Testis (tissue), 3 donors: ENCODE measurements around the gene PRKAG2. TPM values are rescaled to one million over a fixed set of nuclear protein-coding genes. Genes with fewer than 3 reads are reported as not detected.

Source experiments
- DNase-seq: peaks from one replicate; pipeline ENCODE4 v3.0.0-alpha.2; 2019
- H3K27ac ChIP-seq, 2 donors: fragments of 200-600 bp; sonication (generic); one replicate each; pipeline ENCODE4 v1.5.1; 2019
- H3K27me3 ChIP-seq: fragments of 200-600 bp; sonication (generic); one replicate; pipeline ENCODE4 v1.5.1; 2019
- H3K36me3 ChIP-seq: fragments of 200-600 bp; sonication (generic); one replicate; pipeline ENCODE4 v1.5.1; 2017; ENCODE audit warnings: low read depth; ENCODE audit errors: missing control alignments
- H3K4me1 ChIP-seq: fragments of 200-600 bp; sonication (generic); one replicate; pipeline ENCODE4 v1.5.1; 2019
- H3K4me3 ChIP-seq, 2 donors: fragments of 200-600 bp; sonication (generic); one replicate each; pipeline ENCODE4 v1.5.1; 2017 to 2019
- H3K9me3 ChIP-seq: fragments of 200-600 bp; sonication (generic); one replicate; pipeline ENCODE4 v1.5.1; 2017
- POLR2A ChIP-seq: fragments of 450-650 bp; IDR thresholded peaks from one replicate; pipeline ENCODE4 v1.6.1; 2017; ENCODE audit warnings: antibody characterized with exemption, mild to moderate bottlenecking, moderate library complexity
- WGBS, 2 donors: methylation state at CpG; one replicate each; pipeline ENCODE4 v1.1.5; 2018; 5-methylcytosine and 5-hydroxymethylcytosine counted together
- intact Hi-C: fragments of 100-400 bp; cut with DNase I; formaldehyde crosslinking; loops from one replicate; pipeline ENCODE4 v1.15.1; 2023; ENCODE audit warnings: low total_unique reads
- polyA plus RNA-seq: library from polyadenylated mRNA; stranded (reverse); fragments of 350-450 nt; fragmentation: Illumina TruSeq; extraction: RNeasy Lipid Tissue Mini Kit (QIAGEN cat#74804); gene quantifications from one replicate; pipeline ENCODE4 v1.2.3, GENCODE V29; 2014; ENCODE audit warnings: low read depth, low replicate concordance; ENCODE audit not compliant: insufficient read depth
- total RNA-seq, 2 donors: library from RNA; depleted of rRNA; stranded (reverse); fragments of >200 nt; gene quantifications; one replicate each; pipeline ENCODE4 v1.2.3, GENCODE V29; 2016
- TF ChIP-seq, protein P1 (sequence below), 3 experiments: fragments of 450-650 bp in 2 of 3; fragments of 200-600 bp in 1 of 3; sonication (generic) in 1 of 3; IDR thresholded peaks; one replicate each; pipeline ENCODE4 v1.5.1; 2016 to 2019; ENCODE audit warnings: antibody characterized with exemption in 3 of 3, mild to moderate bottlenecking in 2 of 3, moderate library complexity in 1 of 3

The PRKAG2 gene
- total and polyA plus RNA-seq, 3 donors from 2014 or later = 27.9 to 28.7 (median 28.6) TPM

DNA sequence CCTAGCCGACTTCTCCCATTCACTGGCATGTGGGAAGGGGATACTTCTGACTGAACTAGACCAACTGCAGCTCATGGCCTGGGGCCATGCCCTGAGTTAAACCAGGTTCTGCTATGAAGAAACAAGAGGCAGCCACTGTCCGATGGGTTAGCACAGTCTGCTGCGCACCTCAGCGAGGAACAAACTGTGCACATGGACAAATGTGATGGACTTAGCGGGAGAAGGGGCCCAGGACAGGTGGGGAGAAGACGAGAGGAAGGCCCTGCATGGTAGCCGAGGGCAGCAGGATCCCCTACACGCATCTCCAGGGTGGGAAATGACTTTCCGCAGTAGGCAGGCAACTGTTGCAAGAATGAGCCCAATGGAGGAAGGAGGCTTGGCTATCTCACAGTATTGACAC is 115.0 kb downstream of the PRKAG2 start:
- no peak for DNase-seq
- no peaks in the 10 kb centered on the region for H3K4me1 ChIP-seq
- no peak for TF ChIP-seq POLR2A
- TF ChIP-seq, protein P1, sequence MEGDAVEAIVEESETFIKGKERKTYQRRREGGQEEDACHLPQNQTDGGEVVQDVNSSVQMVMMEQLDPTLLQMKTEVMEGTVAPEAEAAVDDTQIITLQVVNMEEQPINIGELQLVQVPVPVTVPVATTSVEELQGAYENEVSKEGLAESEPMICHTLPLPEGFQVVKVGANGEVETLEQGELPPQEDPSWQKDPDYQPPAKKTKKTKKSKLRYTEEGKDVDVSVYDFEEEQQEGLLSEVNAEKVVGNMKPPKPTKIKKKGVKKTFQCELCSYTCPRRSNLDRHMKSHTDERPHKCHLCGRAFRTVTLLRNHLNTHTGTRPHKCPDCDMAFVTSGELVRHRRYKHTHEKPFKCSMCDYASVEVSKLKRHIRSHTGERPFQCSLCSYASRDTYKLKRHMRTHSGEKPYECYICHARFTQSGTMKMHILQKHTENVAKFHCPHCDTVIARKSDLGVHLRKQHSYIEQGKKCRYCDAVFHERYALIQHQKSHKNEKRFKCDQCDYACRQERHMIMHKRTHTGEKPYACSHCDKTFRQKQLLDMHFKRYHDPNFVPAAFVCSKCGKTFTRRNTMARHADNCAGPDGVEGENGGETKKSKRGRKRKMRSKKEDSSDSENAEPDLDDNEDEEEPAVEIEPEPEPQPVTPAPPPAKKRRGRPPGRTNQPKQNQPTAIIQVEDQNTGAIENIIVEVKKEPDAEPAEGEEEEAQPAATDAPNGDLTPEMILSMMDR (IDR thresholded peaks at IDR 0.05) = no peak
- intact Hi-C loops = no loop called here
- no peaks in the 10 kb centered on the region for H3K36me3 ChIP-seq
- no peak overlapping the region for H3K4me3 ChIP-seq
- H3K27ac ChIP-seq = no peak overlapping the region
- 93 to 95% methylated on average over 9 of the region's 9 CpGs for WGBS, 2 donors
- H3K27me3 ChIP-seq = no peaks in the 10 kb centered on the region
- H3K9me3 ChIP-seq = no peaks in the 10 kb centered on the region

DNA sequence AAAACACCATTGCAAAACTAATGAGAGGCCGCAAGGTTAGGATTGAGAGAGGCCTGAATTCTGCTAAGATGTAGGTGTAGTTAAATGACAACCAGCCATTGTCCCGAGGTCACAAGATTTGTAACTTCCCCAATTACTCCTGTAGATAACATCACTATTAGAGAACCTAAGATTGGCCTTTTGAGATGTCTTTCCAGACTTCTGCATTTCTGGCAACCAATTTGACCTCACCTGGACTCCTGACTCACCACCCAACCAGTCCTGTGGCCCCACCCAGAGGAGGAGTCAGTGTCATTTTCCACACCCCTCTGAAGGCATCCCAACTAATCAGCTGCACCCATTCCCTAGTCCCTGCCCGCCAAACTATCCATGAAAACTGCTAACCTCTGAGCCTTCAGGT is 115.7 kb downstream of the PRKAG2 start:
- Histone ChIP-seq H3K27me3 (no peaks in the 10 kb centered on the region), H3K36me3 (no peaks in the 10 kb centered on the region), H3K4me1 (peaks cover 3% of the 10 kb centered on the region), H3K27ac (no peak overlapping the region), H3K4me3 (no peak overlapping the region), H3K9me3 (no peaks in the 10 kb centered on the region)
- 90% methylated on average over 3 of the region's 3 CpGs for WGBS, 2 donors
- no peak for TF ChIP-seq POLR2A
- TF ChIP-seq, protein P1 (IDR thresholded peaks at IDR 0.05) = no peak
- intact Hi-C loops = no loop called here
- DNase-seq = no peak

DNA sequence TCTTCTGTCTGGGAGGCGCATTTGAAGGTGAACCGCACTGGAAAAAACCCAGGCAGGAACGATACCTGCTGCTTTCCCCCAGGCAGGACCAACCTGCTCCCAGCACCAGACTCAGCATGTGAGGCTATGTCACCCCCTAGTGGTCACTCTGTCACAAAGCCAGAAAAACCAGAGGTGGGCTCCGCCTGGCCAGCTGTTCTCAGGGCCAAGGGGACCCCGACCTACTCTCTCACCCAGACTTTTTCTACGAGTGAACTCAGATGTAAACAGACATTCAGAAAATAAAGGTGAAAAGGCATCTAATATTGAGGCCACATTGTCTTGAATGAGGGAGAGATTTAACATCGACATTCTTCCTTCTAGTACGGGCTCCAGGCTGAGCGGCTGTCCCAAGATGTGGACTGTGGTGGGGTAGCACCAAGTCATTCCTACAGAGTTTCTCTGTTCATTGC is 117.3 kb downstream of the PRKAG2 start:
- H3K4me1 ChIP-seq = peaks cover 9% of the 10 kb centered on the region
- WGBS, 2 donors = 60 to 64% methylated on average over 9 of the region's 9 CpGs
- DNase-seq = peak; percentile 69

DNA sequence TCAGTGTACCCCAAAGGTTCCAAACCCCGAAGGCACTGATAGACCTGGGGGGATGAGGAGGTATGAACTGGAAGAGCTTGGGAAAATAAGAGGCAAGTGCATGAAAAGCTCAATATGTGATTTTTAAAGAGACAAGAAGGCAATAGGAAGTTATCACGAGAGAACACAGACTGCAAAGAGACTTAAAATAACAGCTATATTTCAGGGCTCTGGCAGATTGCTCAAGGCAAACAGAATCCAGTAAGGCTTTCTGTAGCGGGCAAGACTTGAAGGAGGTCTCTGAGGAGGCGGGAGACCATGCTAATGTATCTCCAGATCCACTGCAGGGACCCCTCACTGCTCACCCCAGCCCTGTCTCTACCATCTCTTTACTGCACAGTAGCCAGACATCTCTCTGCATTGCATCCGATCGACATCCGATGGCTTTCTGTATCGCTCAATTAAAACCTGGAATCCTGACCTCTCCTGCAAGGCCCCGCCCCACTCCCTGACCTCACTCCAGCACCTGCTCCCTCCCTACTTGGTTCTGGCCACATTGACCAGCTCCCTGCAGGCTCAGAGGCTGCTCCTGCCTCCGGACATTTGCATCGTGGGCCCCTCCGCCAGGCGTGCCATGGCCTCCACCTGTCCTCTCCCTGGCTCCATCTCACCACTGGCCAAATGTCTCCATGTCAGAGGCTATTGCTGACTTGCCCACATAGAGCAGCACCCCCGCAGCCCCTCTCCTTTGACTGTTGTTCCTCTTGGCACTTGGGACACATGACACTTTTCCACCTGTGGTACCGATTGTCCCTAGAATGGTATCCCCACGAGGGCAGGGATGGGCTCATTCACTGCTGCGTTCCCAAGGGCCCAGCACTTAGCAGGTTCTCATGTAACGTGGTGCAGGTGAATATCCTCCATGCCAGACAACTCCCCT is 118.0 kb downstream of the PRKAG2 start:
- intact Hi-C loops = no loop called here
- TF ChIP-seq POLR2A = no peak
- TF ChIP-seq, protein P1 (IDR thresholded peaks at IDR 0.05) = no peak
- 71 to 75% methylated on average over 18 of the region's 18 CpGs for WGBS, 2 donors
- H3K36me3 ChIP-seq = no peaks in the 10 kb centered on the region
- DNase-seq = no peak
- peaks cover 13% of the 10 kb centered on the region for H3K4me1 ChIP-seq
- no peak overlapping the region for H3K4me3 ChIP-seq
- H3K9me3 ChIP-seq = no peaks in the 10 kb centered on the region
- no peak overlapping the region for H3K27ac ChIP-seq
- no peaks in the 10 kb centered on the region for H3K27me3 ChIP-seq

More for the DNA sequence above, 117.3 kb downstream of the PRKAG2 start:
- TF ChIP-seq, protein P1 (IDR thresholded peaks at IDR 0.05) = peak; percentile 65 to 87 (median 74)
- no peak for TF ChIP-seq POLR2A
- Histone ChIP-seq H3K27me3 (no peaks in the 10 kb centered on the region), H3K27ac (no peak overlapping the region), H3K4me3 (no peak overlapping the region), H3K36me3 (no peaks in the 10 kb centered on the region), H3K9me3 (no peaks in the 10 kb centered on the region)
- intact Hi-C loops = no loop called here
